Mucosa of stomach (tissue), 1 donor: ENCODE measurements around the gene FUZ.

Experiments used
- H3K27me3 ChIP-seq: one replicate; pipeline ENCODE4 v1.7.0; 2013; ENCODE audit warnings: mild to moderate bottlenecking, low read length; ENCODE audit not compliant: control insufficient read depth, insufficient read depth
- H3K36me3 ChIP-seq: one replicate; pipeline ENCODE4 v1.7.0; 2013; ENCODE audit warnings: low read length; ENCODE audit not compliant: control insufficient read depth, insufficient read depth
- H3K4me1 ChIP-seq: one replicate; pipeline ENCODE4 v1.7.0; 2013; ENCODE audit warnings: mild to moderate bottlenecking, low read length; ENCODE audit not compliant: control insufficient read depth, insufficient read depth
- H3K4me3 ChIP-seq: one replicate; pipeline ENCODE4 v1.7.0; 2013; ENCODE audit warnings: low read length
- H3K9ac ChIP-seq: one replicate; pipeline ENCODE4 v1.7.0; 2013; ENCODE audit warnings: mild to moderate bottlenecking, low read length, moderate library complexity
- H3K9me3 ChIP-seq: one replicate; pipeline ENCODE4 v1.7.0; 2013; ENCODE audit warnings: mild to moderate bottlenecking, low read length, moderate library complexity; ENCODE audit not compliant: control insufficient read depth
- donor health status: Pancreatic carcinoma.

FUZ gene

GRCh38 chr19:49795615-49796014 is 17.5 kb downstream of the FUZ start:
- Histone ChIP-seq H3K4me1 (no peaks in the 10 kb centered on the region), H3K9ac (no peak overlapping the region), H3K36me3 (peaks cover 9% of the 10 kb centered on the region), H3K9me3 (no peaks in the 10 kb centered on the region), H3K27me3 (no peaks in the 10 kb centered on the region), H3K4me3 (no peak overlapping the region)

GRCh38 chr19:49793561-49793840 is 19.6 kb downstream of the FUZ start:
- H3K27me3 ChIP-seq, result no peaks in the 10 kb centered on the region
- no peaks in the 10 kb centered on the region for H3K4me1 ChIP-seq
- H3K9ac ChIP-seq, result no peak overlapping the region
- H3K36me3 ChIP-seq, result peaks cover 9% of the 10 kb centered on the region
- H3K4me3 ChIP-seq, result no peak overlapping the region
- no peaks in the 10 kb centered on the region for H3K9me3 ChIP-seq

- Histone ChIP-seq H3K9ac (no peak overlapping the region), H3K27me3 (no peaks in the 10 kb centered on the region), H3K36me3 (peaks cover 9% of the 10 kb centered on the region), H3K9me3 (no peaks in the 10 kb centered on the region), H3K4me1 (no peaks in the 10 kb centered on the region), H3K4me3 (no peak overlapping the region)
Measured at GRCh38 chr19:49792829-49793560, 20.1 kb downstream of the FUZ start.

- Histone ChIP-seq H3K36me3 (peaks cover 9% of the 10 kb centered on the region), H3K9me3 (no peaks in the 10 kb centered on the region)
Measured at GRCh38 chr19:49791776-49792445, 21.2 kb downstream of the FUZ start.

GRCh38 chr19:49790866-49791265 is 22.2 kb downstream of the FUZ start:
- Histone ChIP-seq H3K27me3 (no peaks in the 10 kb centered on the region), H3K36me3 (peaks cover 6% of the 10 kb centered on the region), H3K4me3 (no peak overlapping the region)

More at GRCh38 chr19:49791776-49792445, 21.2 kb downstream of the FUZ start:
- Histone ChIP-seq H3K27me3 (no peaks in the 10 kb centered on the region), H3K4me3 (no peak overlapping the region), H3K9ac (no peak overlapping the region), H3K4me1 (no peaks in the 10 kb centered on the region)

GRCh38 chr19:49788857-49789256 is 24.2 kb downstream of the FUZ start:
- H3K36me3 ChIP-seq, result peaks cover under 1% of the 10 kb centered on the region

More at GRCh38 chr19:49790866-49791265, 22.2 kb downstream of the FUZ start:
- no peak overlapping the region for H3K9ac ChIP-seq
- H3K9me3 ChIP-seq, result no peaks in the 10 kb centered on the region
- H3K4me1 ChIP-seq, result peaks cover 7% of the 10 kb centered on the region

GRCh38 chr19:49787746-49788145 is 25.3 kb downstream of the FUZ start:
- no peak overlapping the region for H3K9ac ChIP-seq
- H3K36me3 ChIP-seq, result peaks cover 9% of the 10 kb centered on the region
- H3K9me3 ChIP-seq, result no peaks in the 10 kb centered on the region
- no peaks in the 10 kb centered on the region for H3K27me3 ChIP-seq
- peaks cover 7% of the 10 kb centered on the region for H3K4me1 ChIP-seq
- H3K4me3 ChIP-seq, result no peak overlapping the region

More at GRCh38 chr19:49788857-49789256, 24.2 kb downstream of the FUZ start:
- Histone ChIP-seq H3K9me3 (no peaks in the 10 kb centered on the region), H3K4me1 (peaks cover 7% of the 10 kb centered on the region), H3K9ac (no peak overlapping the region), H3K4me3 (no peak overlapping the region), H3K27me3 (no peaks in the 10 kb centered on the region)

- H3K4me3 ChIP-seq, result no peak overlapping the region
- H3K4me1 ChIP-seq, result peaks cover 7% of the 10 kb centered on the region
- H3K27me3 ChIP-seq, result no peaks in the 10 kb centered on the region
- H3K9me3 ChIP-seq, result no peaks in the 10 kb centered on the region
- no peak overlapping the region for H3K9ac ChIP-seq
- H3K36me3 ChIP-seq, result peaks cover 14% of the 10 kb centered on the region
Measured at GRCh38 chr19:49786376-49786820, 26.7 kb downstream of the FUZ start.

GRCh38 chr19:49782515-49782914 is 30.6 kb downstream of the FUZ start:
- Histone ChIP-seq H3K36me3 (peaks cover 14% of the 10 kb centered on the region), H3K27me3 (no peaks in the 10 kb centered on the region), H3K4me1 (peaks cover 7% of the 10 kb centered on the region), H3K9me3 (no peaks in the 10 kb centered on the region), H3K9ac (no peak overlapping the region), H3K4me3 (no peak overlapping the region)

- peaks cover 2% of the 10 kb centered on the region for H3K4me1 ChIP-seq
- no peak overlapping the region for H3K9ac ChIP-seq
- H3K36me3 ChIP-seq, result peaks cover 14% of the 10 kb centered on the region
- no peaks in the 10 kb centered on the region for H3K9me3 ChIP-seq
- no peaks in the 10 kb centered on the region for H3K27me3 ChIP-seq
- no peak overlapping the region for H3K4me3 ChIP-seq
Measured at GRCh38 chr19:49781394-49781793, 31.7 kb downstream of the FUZ start.

GRCh38 chr19:49780861-49781260 is 32.2 kb downstream of the FUZ start:
- Histone ChIP-seq H3K9ac (no peak overlapping the region), H3K9me3 (no peaks in the 10 kb centered on the region), H3K4me3 (no peak overlapping the region), H3K4me1 (no peaks in the 10 kb centered on the region), H3K36me3 (peaks cover 14% of the 10 kb centered on the region), H3K27me3 (no peaks in the 10 kb centered on the region)

GRCh38 chr19:49779731-49780555 is 33.1 kb downstream of the FUZ start:
- no peak overlapping the region for H3K4me3 ChIP-seq
- no peaks in the 10 kb centered on the region for H3K9me3 ChIP-seq
- H3K36me3 ChIP-seq, result peaks cover 14% of the 10 kb centered on the region
- no peaks in the 10 kb centered on the region for H3K4me1 ChIP-seq
- H3K27me3 ChIP-seq, result no peaks in the 10 kb centered on the region
- H3K9ac ChIP-seq, result no peak overlapping the region
